HL-60 (cell line): ENCODE results near the gene SEC31B.

Experiments used
- GABPA ChIP-seq: IDR thresholded peaks from 2 replicates; pipeline ENCODE4 v1.6.1; 2012; ENCODE audit warnings: low read depth
- TF ChIP-seq, protein P1 (sequence below): IDR thresholded peaks from one replicate; pipeline ENCODE4 v1.5.1; 2011; ENCODE audit warnings: low read length, control low read depth, inconsistent platforms; ENCODE audit not compliant: insufficient read depth

DNA sequence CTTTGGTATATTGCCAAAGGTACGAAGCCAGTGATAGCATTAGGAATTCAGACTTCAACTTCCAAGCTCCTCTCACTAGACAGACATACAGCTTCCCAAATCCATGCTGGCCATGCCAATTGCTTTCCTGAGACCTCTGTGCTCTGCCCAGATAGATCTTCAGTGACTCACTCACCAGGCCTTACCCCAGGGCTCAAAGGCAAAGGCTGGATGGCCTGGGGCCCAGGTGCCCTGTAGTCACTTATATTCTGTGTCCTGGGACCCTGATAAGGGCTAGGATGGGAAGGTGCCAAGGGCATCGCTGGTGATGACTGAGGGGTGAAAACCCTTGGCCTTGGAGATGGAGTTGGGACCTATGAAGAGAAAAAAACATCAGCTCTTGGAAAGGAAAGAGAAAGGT lies 29.1 kb downstream of the SEC31B start:
- TF ChIP-seq, protein P1, sequence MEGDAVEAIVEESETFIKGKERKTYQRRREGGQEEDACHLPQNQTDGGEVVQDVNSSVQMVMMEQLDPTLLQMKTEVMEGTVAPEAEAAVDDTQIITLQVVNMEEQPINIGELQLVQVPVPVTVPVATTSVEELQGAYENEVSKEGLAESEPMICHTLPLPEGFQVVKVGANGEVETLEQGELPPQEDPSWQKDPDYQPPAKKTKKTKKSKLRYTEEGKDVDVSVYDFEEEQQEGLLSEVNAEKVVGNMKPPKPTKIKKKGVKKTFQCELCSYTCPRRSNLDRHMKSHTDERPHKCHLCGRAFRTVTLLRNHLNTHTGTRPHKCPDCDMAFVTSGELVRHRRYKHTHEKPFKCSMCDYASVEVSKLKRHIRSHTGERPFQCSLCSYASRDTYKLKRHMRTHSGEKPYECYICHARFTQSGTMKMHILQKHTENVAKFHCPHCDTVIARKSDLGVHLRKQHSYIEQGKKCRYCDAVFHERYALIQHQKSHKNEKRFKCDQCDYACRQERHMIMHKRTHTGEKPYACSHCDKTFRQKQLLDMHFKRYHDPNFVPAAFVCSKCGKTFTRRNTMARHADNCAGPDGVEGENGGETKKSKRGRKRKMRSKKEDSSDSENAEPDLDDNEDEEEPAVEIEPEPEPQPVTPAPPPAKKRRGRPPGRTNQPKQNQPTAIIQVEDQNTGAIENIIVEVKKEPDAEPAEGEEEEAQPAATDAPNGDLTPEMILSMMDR, result no peak
- TF ChIP-seq GABPA, result no peak
